ACHN (cell line): Measurements from ENCODE around the gene KLKB1.
A peak's percentile ranks its signal among the peaks of the same experiment; 100 is the strongest.
"Not testable (repeated sequence)": the region's sequence is repeated elsewhere in the genome, so short reads cannot be mapped to it uniquely, and the experiment has no call there.

Experiments
- DNase-seq: peaks from one replicate; pipeline ENCODE4 v3.0.0-alpha.2; 2015
- in situ Hi-C: cut with HindIII; loops from 2 replicates; pipeline ENCODE4 v1.10.0; 2017; ENCODE audit warnings: low sequenced_read_pairs, low pct_ligation_motif_present, low pct_unique_long_range_greater_than_20kb

The KLKB1 gene

GRCh38 chr4:186221624-186222023 is 5.7 kb upstream of the KLKB1 start:
- DNase-seq, result no peak
- in situ Hi-C loops, result no loop called here

DNA sequence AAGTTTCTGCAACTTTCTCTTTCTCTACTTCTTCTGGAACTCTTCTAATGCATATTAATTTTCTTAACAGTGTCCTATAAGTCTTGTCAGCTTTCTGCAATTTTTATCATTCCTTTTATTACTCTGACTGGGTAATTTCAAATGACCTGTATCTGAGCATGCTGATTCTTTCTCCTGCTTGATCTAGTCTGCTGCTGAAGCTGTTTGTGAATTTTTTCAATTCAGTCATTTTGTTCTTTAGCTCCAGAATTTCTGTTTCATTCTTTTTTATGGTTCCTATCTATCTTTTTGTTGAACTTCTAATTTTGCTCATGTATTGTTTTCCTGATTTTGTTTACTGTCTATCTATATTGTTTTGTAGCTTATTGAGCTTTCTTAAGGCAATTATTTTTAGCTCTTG is 1.5 kb upstream of the KLKB1 start:
- DNase-seq, result no peak
- in situ Hi-C loops, result no loop called here

DNA sequence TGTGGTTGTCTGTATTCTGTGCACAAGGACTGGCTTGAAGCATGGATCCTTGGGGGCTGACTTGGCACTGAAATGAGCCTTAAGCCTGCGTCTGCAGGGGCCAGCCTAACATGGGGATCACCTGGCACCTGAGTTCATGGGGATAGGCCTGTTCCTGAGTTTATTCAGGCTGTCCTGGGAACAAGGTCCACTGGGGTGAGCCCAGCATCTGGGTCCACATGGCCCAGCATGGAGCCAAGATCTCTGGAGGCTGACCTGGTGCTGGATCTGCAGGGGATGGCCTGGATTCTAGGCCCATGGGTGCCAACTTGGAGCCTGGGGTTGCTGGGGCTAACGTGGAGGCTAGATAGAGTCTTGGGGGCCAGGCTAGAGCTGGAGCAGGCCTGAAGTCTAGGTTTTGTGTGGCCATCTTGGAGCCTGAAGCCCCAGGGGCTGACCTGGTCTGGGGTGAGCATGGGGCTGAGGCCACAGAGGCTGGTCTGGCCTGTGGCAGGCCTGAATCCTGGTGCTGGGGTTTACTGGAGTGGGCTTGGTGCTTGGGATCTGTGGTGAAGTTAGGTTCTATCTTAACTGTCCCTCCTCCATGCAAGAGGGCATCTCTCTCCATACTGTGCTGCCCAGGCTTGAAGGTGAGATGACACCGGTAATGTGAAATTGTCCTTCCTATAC is 652 bp upstream of the KLKB1 start:
- in situ Hi-C loops, result no loop called here
- no peak for DNase-seq

DNA sequence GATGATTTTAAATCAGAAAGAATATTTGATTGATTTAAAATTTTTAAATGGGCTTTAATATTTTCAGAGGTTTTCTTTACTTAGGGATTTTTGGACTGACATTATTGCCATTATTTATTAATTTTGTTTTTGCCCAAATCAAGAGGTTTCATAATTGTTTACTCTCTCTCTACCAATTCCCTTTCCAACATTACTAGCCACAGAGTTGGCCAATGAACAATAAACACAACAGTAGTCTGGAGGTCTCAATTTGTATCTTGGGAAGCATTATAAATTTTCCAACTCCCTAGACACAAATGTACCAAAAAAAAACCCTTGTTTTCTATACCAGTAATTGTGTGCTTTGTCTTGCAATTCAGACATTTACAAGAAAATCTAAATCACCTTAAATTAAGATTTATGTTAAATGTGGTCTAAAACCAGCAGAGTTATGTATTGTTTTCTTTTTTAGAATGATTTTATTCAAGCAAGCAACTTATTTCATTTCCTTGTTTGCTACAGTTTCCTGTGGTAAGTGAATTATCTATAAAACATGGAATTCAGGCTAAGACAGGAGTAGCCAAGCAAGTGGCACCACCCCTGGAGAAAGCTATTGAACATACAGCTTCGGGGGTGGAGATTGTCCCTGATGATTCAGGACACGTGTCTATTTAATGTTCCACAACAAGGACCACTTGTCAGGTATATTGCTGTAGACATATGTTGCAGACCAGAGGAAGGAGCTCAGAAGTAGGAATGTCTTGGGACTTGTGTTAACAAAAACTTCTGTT is 622 bp downstream of the KLKB1 start:
- DNase-seq, result peak; percentile 43
- in situ Hi-C loops, result no loop called here

DNA sequence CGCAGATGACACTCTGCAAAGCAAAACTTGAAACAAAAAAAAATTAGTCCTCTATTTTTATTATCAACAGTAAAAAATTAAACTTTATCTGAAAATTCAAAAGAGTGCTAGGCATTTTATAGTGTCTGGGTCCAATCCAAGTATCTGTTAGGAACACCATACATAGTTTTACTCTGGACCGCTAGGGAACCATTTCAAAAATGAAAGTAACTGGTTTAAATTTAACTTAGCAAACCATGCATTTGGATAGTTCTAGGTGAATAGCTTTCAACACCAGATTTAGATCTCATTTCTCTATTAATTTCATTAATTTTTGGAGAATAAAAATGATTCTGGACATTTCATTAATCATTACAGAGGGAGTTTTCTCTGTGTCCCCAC is 1.2 kb downstream of the KLKB1 start:
- DNase-seq, result peak; percentile 41
- in situ Hi-C loops, result no loop called here

DNA sequence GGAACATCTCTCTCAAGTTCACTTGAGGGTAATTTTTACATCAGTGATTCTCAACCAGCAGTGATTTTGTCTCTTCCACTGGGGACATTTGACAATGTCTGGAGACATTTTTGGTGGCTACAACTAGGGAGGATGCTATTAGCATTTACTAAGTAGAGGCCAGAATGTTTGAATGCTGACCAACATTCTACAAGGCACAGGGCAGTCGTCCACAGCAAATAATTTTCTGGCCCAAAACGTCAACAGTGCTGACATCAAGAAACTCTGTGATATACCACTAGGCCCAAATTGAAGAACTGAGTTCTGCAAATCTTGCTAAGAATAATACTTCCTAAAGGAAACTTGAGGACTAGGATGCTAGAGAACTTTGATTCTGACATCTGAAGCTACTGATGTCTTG is 7.1 kb downstream of the KLKB1 start:
- DNase-seq, result no peak
- in situ Hi-C loops, result no loop called here

DNA sequence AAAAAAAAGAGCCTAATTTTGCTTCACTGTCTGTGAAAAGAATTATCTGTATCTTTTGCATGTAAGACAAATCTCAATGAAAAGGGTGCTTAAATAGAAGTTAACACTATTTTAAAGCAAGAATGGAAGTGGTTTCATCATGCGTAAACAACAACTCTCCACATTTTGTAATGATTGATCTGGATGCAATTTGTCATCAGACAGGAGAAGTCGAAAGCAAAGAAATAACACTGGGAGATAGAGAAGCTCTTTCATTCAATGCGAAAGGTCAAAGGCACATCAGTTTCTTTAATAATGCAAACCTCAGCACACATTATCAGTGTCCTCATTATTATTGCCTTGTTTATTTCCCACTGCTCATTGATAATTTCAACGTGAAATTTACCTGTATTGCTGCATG is 8.8 kb downstream of the KLKB1 start:
- no peak for DNase-seq
- in situ Hi-C loops, result no loop called here

GRCh38 chr4:186240452-186240847 is 13.1 kb downstream of the KLKB1 start:
- no peak for DNase-seq
- in situ Hi-C loops, result no loop called here

GRCh38 chr4:186240848-186241491 is 13.7 kb downstream of the KLKB1 start:
- DNase-seq, result no peak
- in situ Hi-C loops, result no loop called here

DNA sequence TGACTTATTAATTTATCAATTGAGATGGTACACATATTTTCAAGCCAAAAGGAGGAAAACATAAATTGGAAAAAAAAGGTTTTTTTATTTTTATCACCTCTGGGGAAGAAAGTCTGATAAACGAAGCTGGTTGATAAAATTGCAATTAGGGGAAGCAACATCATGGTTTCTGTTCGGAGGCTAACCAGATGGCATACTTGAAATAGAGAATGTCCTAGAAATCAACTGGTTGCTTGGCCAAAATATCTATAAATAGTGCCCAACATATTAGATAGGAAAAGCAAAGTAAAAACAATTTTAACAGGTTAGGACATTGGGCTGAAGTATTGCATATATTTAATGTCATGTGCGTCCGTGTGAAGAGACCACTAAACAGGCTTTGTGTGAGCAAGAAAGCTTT is 14.3 kb downstream of the KLKB1 start:
- in situ Hi-C loops, result no loop called here
- no peak for DNase-seq

DNA sequence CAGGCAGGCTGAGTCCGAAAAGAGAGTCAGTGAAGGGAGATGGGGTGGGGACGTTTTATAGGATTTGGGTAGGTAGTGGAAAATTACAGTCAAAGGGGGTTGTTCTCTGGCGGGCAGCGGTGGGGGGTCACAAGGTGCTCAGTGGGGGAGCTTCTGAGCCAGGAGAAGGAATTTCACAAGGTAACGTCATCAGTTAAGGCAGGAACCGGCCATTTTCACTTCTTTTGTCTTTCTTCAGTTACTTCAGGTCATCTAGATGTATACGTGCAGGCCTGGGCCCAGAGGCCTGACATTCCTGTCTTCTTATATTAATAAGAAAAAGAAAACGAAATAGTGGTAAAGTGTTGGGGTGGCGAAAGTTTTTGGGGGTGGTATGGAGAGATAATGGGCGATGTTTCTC is 14.7 kb downstream of the KLKB1 start:
- in situ Hi-C loops, DNase-seq: not testable (repeated sequence)

DNA sequence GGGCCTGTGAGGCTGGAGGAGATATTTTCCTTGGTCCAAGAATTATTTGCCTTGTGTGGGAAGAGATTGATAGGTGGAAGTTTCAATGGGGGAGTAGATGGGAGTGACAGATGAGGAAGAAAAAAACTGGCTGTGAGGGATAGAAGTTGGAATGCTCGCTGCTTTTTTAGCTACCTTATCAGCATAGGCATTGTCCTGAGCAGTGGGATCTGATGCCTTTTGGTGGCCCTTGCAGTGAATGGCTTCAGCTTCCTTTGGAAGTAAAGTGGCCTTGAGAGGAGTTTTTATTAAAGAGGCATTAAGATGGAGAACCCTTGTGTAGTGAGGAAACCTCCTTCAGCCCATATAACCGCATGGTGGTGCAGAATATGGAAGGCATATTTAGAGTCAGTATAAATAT is 16.0 kb downstream of the KLKB1 start:
- no peak for DNase-seq

DNA sequence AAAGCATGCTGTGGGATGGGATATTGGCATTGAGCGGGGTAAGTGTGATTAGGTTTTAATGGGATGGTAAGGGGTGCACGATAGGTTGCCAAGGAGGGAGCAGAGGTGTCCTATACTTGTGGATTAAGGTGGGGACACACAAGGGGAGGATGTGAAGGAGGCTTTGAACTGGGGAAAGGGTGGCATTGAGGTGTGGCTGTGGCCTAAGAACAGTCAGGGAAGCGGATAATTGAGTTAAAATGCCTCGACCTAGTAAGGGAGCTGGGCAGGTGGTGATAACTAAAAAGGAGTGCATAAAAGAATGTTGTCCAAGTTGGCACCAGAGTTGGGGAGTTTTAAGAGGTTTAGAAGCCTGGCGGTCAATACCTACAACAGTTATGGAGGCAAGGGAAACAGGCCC is 17.5 kb downstream of the KLKB1 start:
- no peak for DNase-seq
- in situ Hi-C loops, result no loop called here

More for the DNA sequence above, 16.0 kb downstream of the KLKB1 start:
- in situ Hi-C loops, result no loop called here

DNA sequence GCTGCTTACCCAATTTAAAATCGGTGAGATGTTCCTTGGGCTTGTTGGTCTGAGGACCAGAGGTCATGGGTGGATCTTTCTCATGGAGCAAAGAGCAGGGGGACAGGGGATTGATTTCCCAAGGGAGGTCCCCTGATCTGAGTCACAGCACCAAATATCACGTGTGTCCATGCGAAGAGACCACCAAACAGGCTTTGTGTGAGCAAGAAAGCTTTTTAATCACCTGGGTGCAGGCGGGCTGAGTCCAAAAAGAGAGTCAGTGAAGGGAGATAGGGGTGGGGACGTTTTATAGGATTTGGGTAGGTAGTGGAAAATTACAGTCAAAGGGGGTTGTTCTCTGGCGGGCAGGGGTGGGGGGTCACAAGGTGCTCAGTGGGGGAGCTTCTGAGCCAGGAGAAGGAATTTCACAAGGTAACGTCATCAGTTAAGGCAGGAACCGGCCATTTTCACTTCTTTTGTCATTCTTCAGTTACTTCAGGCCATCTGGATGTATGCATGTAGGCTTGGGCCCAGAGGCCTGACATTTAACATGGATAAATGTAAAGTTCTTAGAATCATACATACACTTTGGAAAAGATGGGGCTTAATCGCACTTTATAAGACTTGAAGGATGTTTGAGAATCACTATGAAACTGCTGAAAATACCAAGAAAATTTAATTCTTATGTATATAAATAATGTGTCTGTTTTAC is 19.9 kb downstream of the KLKB1 start:
- DNase-seq, in situ Hi-C loops: not testable (repeated sequence)

DNA sequence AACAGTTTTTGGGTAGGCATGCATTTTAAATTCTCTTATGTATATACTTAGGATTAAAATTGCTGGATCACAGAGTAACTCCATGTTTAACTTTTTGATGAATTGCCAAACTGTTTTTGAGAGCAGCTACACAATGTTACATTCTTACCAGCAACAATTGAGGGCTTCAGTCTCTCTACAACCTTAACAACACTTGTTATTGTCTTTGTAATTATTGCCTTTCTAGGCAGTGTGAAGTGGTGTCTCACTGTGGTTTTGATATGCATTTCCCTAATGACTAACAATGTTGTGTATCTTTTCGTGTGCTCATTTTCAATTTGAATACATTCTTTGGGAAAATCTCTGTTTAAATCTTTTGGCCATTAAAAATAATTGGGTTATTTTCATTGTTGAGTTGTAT is 21.3 kb downstream of the KLKB1 start:
- in situ Hi-C loops, result no loop called here
- DNase-seq, result no peak

DNA sequence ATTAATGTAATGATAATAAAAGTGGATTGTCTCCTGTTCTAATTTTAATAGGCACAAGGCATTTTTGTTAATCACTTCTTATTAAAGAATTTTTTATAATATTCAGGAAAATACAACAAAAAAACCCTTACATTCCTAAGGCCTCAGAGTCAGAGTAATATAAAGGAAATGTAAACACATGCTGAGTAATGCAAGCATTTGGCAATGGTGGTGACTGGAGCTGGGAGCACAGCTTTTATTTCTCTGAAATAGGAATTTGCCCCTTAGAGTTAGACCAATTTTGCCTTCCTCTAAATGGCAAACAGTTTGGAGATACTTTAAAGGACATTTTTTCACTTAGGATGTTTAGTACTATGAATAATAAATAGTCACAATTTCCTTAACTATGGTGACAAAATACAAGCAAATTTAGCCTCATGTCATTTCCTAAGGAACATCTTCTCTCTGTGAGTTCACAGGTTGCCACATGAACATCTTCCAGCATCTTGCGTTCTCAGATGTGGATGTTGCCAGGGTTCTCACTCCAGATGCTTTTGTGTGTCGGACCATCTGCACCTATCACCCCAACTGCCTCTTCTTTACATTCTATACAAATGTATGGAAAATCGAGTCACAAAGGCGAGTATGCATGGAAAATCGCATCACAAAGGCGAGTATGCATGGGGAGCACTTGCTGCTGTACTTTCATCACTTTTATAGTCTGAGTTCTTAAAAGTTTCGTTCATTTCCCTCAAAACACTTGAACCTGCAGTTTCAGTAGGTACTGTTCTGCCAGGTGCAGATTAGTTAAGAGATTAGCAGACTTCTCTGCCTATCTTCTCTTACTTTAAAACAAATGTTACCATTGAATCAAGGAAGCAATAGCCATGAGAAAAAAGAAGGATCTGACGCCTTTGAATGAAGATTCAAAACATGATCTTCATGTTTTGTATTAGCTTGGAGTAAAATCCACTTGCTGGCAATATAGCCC is 22.8 kb downstream of the KLKB1 start:
- DNase-seq, result no peak
- in situ Hi-C loops, result no loop called here

- in situ Hi-C loops, result no loop called here
Observed at GRCh38 chr4:186250760-186251159, 23.5 kb downstream of the KLKB1 start.

DNA sequence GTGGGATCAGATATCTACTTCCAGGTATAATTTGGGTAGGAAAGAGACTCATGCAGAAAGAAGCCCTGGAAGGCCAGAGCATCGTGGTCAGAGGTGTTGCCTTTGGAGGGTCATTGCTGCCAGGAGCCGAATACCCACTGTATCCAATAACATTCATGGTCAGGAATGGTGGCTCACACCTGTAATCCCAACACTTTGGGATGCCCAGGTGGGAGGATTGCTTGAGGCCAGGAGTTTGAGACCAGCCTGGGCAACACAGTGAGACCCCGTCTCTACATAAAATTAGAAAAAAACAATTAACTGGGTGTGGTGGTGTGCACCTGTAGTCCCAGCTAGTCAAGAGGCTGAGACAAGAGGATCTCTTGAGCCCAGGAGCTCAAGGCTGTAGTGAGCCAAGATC is 27.8 kb downstream of the KLKB1 start:
- DNase-seq, result no peak
- in situ Hi-C loops, result no loop called here

More at GRCh38 chr4:186250760-186251159, 23.5 kb downstream of the KLKB1 start:
- no peak for DNase-seq
